GM12875 (cell line): ENCODE data around the gene ARF6.
"Not testable (repeated sequence)": the region's sequence is repeated elsewhere in the genome, so short reads cannot be mapped to it uniquely, and the experiment has no call there.

Source experiments
- H3K4me3 ChIP-seq: one replicate; pipeline ENCODE4 v1.5.1; 2011; ENCODE audit warnings: low read depth, low read length, control low read depth
- TF ChIP-seq, protein P1 (sequence below): IDR thresholded peaks from 2 replicates; pipeline ENCODE4 v1.5.1; 2011; ENCODE audit warnings: low read depth, mild to moderate bottlenecking, control low read depth, inconsistent platforms, low read length, moderate library complexity, borderline replicate concordance; ENCODE audit not compliant: insufficient read depth

ARF6 gene

DNA sequence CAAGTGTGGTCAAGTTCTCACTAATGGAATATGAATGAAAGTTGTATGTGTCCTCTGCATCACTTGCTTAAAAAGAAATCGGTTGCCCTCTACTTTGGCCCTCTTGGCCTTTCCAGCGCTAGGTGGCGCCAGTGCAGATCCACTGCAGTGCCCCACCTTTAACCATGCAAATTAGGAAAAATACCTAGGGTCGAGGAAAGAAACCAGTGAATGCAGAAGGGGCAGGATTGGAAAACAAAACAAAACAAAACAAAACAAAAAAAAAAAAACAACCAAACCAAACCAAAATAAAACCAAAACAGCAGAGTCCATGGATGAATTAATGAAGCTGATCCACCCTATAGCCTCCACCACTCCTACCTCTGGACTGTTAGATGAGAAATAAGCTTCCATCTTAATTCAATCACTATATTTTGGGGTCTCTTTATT is 27.4 kb upstream of the ARF6 start:
- H3K4me3 ChIP-seq, result no peak overlapping the region
- TF ChIP-seq, protein P1, sequence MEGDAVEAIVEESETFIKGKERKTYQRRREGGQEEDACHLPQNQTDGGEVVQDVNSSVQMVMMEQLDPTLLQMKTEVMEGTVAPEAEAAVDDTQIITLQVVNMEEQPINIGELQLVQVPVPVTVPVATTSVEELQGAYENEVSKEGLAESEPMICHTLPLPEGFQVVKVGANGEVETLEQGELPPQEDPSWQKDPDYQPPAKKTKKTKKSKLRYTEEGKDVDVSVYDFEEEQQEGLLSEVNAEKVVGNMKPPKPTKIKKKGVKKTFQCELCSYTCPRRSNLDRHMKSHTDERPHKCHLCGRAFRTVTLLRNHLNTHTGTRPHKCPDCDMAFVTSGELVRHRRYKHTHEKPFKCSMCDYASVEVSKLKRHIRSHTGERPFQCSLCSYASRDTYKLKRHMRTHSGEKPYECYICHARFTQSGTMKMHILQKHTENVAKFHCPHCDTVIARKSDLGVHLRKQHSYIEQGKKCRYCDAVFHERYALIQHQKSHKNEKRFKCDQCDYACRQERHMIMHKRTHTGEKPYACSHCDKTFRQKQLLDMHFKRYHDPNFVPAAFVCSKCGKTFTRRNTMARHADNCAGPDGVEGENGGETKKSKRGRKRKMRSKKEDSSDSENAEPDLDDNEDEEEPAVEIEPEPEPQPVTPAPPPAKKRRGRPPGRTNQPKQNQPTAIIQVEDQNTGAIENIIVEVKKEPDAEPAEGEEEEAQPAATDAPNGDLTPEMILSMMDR, result peak; percentile 81

DNA sequence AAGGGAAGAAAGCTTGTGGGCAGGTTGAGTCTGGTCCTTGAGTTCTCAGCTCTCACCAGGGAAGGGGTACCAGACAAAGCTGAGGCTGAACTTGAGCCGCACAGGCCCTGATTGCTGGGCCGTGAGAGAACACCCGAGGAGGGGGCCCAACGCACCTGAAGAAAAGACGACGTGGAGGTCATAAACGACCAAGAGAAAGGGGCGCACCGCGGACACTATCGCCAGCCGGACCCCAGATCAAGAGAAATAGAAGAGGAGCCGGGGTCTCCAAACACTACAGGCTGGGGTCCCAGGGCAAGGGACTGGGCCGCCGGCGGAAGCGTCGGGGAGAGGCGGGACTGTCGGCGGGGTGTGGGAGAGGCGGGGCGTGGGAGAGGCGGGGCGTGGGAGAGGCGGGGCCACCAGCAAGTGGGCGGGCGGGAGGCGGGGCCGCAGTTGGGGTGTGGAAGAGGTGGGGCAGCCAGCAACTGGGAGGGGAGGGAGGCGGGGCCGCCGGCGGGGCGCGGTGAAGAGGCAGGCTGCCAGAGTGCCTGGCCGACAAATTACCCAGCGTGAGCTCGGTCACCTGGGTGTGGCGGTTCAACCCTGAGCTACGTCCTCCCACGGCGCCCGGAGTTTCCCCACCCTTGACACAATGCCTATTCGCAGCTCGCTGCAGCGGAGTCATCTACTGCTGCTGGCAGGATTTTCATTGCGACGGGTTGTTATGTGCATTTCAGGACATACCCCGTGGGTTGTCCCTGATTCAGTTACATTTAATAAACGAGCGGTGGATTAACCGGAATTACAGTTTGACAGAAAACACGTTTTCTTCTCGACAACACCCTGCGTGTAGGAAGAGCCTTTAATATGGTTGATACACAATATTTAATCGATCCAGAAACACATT is 24.8 kb upstream of the ARF6 start:
- TF ChIP-seq, protein P1, result no peak
- H3K4me3 ChIP-seq, result peak overlapping the region; percentile 55

DNA sequence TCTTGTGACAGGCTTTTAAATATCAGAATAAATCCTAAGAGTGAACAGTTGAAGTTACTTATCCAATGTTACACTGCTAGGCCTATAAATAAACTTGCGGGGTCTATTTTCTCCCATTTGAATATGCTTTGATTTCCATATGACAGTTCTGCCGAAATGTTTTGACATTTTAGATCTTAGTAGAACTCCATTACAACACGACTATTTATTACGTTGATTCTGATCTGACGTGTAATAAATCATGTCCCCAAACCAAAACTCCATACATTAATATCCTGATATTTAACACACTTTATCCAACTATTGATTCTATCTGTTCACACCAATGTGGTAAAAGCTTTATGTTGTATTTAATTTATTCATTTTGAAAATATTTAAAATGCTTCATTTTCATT is 24.2 kb upstream of the ARF6 start:
- TF ChIP-seq, protein P1, result no peak
- H3K4me3 ChIP-seq, result peak overlapping the region; percentile 35

DNA sequence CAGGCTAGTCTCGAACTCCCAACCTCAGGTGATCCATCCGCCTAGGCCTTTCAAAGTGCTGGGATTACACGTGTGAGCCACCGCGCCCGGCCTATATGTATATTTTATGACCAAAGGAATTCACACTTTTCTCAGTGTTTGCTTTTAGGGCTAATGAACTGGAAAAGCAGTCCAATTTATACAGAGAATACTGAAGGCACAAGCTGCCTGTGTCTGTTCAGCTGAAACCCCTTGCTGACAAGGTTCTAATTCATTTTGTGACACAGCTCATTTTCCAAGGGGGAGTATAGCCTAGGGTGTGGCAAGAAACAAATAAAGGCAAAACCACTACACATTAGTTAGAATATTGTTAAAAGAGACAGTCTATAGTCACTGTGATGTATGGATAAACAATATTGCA is 22.0 kb upstream of the ARF6 start:
- no peak overlapping the region for H3K4me3 ChIP-seq
- TF ChIP-seq, protein P1, result no peak

DNA sequence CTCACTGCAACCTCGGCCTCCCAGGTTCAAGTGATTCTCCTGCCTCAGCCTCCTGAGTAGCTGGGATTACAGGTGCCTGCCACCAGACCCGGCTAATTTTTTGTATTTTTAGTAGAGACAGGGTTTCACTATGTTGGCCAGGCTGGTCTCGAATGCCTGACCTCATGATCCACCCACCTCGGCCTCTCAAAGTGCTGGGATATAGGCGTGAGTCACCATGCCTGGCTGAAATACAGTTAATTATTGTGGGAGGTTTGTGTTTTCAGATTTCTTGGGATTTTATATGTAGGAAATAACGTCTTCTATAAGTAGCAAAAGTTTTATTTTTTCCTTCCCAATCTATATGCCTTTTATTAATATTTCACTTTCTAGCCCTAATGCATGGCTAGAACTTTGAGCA is 19.3 kb upstream of the ARF6 start:
- not testable (repeated sequence) for H3K4me3 ChIP-seq

DNA sequence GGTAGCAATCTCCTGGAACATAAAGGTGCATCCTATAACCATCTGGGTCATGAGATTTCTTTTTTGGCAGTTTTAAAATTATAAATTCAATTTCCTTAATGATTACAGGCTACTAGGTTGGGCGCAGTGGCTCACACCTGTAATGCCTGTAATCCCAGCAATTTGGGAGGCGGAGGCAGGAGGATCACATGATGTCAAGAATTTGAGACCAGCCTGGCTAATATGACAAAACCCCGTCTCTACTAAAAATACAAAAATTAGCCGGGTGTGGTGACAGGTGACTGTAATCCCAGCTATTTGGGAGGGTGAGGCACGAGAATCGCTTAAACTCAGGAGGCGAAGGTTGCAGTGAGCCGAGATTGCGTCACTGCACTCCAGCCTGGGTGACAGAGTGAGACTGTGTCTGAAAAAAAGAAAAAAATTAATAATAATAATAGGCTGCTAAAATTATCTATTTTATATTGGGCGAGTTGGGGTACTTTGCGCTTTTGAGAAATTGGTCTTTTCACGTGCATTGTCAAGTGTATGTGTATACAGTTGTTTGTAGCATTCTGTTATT is 17.2 kb upstream of the ARF6 start:
- H3K4me3 ChIP-seq, result no peak overlapping the region
- TF ChIP-seq, protein P1, result no peak

DNA sequence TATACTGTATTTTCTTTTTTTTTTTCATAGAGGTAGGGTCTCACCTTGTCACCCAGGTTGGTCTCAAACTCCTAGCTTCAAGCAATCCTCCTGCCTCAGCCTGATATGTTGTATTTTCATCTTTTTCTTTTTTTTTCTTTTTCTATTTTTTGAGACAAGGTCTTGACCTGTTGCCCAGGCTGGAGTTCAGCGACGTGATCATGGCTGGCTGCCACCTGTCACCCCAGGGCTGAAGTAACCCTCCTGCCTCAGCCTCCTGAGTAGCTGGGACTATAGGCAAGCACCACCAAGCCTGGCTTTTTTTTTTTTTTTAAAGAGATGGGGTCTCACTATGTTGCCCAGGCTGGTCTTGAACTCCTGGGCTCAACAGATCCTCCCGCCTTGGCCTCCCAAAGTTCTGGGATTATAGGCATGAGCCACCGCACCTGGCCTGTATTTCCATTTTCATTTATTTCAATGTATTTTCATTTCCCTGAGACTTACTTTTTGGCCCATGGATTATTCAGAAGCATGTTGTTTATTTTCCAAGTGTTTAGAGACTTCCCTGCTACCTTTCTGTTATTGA is 16.2 kb upstream of the ARF6 start:
- TF ChIP-seq, protein P1, result no peak
- no peak overlapping the region for H3K4me3 ChIP-seq
